GOT3 (cell line): ENCODE data around the gene PPFIBP2.

Source experiments
- DNase-seq: peaks from one replicate; lab custom pipeline; 2025; ENCODE audit warnings: mixed read lengths; lab: John Stamatoyannopoulos, UW

The PPFIBP2 gene

DNA sequence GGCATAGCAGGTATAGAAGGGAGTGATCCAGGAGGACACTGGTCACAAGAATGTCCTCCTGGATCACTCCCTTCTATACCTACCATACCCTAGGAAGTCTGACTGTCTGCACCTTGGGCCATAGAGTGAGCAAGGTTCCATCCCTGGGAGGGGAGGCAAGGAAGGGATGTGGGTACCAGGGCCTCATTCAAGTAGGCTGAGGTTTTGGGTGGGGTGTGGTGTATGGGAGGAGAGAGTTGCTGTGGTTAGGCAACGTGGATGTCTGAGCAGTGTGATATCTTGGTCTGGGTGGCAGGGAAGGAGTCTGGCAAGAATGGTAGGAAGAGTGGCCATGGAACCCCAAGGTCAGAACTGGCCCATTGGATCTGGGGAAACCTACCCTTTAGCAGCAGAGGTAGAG lies 13.2 kb downstream of the PPFIBP2 start:
- no peak for DNase-seq

- DNase-seq, result no peak
These were observed 14.8 kb downstream of the PPFIBP2 start for GRCh38 chr11:7528514-7529049.

- DNase-seq, result no peak
These were observed 16.3 kb downstream of the PPFIBP2 start for GRCh38 chr11:7530013-7530640.

GRCh38 chr11:7531011-7531410 lies 17.2 kb downstream of the PPFIBP2 start:
- DNase-seq, result no peak

GRCh38 chr11:7532405-7533145 lies 18.8 kb downstream of the PPFIBP2 start:
- no peak for DNase-seq

GRCh38 chr11:7533199-7534041 lies 19.6 kb downstream of the PPFIBP2 start:
- DNase-seq, result no peak

- no peak for DNase-seq
These were observed 20.2 kb downstream of the PPFIBP2 start for GRCh38 chr11:7534042-7534378.

GRCh38 chr11:7536100-7536499 lies 22.3 kb downstream of the PPFIBP2 start:
- DNase-seq, result no peak

DNA sequence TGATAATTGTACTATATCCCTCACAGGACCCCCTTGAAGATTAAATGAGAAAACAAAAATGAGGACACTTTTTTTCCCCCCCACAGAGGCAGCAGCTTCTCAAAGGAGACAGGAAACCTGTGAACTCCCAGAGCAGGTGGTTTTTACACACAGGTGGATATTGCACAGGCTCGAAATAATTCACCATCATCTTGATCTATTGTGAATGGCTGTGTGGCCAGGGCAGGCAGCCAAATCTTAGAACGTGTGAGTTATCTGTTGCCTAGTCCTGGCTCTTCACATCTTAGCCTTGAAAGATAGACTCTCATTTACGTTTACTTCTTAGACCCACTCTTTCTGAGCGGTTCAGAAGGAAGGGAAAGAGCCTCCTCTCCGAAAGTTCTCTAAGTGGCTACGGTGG lies 23.5 kb downstream of the PPFIBP2 start:
- DNase-seq, result no peak

DNA sequence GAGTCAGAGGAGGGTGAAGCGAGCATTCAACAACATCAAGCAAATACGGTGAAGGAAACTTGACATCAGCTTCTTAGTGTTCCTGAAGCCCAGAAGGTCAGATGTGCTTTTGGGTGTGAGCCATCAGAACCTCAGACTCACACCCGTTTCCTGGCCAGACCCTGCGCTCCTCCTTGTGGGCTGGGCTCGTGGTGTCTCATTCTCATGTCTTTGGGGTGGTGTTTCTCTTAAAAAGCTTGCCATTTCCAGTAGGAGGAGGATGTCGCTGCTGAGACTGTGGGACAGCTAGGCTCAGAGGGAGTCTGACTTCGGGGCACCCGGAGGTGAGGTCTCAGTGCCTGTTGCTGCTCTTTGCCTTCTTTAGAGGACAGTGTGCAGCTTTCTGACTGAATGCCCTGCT lies 24.2 kb downstream of the PPFIBP2 start:
- DNase-seq, result no peak

DNA sequence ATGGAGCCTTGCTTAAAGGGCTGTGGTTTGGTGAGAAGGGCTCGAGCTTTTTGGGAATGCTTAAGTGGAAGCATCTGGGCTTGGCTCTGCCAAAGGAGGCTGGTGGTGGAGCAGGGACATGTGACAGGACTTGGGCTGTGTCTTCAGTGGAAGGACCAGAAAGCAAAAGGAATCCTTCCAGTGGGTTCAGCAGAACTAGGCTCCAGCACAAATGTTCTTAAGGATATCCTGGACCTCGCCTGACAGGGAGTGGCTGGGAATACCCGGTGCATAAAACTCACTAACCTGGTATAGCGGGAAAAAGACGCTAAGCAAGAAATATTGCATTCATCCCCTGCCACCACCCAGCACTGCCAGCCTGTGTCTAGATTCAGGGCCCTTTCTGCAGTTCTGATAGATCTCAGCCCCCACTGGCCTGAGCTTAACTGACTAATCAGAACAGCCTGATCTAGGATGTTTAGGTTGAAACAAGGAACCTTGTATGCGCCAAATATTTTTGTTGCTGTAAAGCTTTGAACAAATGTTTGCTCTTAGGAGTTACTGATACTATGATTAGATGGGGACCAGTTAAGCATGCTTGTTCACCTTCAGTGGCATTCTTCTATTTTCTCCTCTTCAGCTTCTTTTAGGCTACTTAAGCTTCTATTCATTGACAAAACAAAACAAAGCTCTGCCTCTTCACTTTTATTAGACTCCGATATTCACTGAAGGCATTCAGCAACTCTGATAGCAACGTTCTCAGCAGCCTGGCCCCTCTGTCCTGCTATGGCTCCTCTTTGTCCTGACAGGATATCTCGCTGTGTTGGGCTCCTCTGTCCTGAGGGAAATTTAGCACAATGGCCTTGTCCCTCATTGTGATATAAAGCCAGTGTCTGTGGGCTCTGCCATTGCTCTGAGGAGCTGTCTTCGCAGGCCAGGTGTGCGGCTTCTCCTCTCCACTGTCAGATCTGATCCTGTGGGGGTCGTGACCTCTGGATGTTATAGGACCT lies 25.0 kb downstream of the PPFIBP2 start:
- no peak for DNase-seq

- no peak for DNase-seq
These were observed 27.2 kb downstream of the PPFIBP2 start for GRCh38 chr11:7540830-7541555.

DNA sequence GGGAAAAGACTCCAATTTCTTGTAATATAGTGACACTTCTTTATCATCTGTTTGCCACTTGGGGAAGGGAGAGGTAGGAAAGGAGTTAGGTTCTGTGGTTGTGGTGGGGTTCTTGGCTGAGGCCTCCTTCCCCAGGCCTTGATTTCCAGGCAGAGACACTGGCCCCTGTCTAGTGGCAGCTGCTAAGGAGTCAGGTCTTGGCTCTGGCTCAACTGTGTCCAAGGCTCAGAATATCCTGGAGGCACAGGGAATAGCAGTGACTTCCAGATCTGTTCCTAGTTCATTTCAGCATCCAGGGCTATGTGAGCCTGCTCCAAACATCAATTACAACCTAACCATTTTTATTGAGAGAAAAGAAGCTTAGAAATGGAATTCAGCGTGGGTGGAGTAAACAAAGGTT lies 29.5 kb downstream of the PPFIBP2 start:
- DNase-seq, result no peak

- no peak for DNase-seq
These were observed 30.2 kb downstream of the PPFIBP2 start for GRCh38 chr11:7544021-7544420.

DNA sequence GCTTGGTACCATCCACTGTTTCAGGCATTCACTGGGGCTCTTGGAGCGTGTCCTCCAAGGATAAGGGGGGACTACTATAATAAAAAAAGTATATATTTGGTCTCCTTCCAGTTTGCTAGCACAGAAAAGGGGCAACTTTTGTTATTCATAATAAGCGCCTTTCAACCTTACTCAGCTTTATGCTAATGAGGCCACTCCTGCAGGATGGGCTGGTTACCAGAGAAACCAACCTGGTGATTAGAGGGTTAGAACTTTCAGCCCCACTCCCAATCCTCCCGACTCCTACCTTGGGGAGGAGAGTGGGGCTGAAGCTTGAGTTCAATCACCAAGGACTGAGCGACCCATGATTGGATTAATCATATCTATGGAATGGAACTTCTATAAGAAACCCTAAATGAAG lies 31.8 kb downstream of the PPFIBP2 start:
- no peak for DNase-seq

DNA sequence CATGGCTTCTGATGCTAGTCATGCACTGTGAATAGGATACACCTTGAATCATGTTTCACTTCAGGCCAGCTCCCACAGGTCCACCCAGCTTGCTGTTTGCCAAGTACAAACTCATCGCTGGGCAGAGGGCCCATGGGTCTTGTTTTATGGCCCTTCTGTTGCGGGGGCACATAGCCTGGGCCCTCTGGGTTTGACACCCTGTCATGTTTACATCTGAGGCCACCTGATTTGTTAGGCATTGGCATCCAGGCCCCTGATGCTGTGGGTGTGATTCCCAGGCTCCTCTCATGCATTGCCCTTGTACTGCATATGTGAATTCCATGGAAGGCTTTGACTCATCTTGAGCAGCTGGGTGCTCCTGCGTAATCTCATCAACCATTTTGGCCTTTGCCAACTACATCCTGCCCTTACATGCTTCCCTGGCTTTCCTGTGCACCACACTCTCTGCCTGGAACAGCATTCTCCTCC lies 32.6 kb downstream of the PPFIBP2 start:
- DNase-seq, result no peak

- no peak for DNase-seq
These were observed 33.9 kb downstream of the PPFIBP2 start for GRCh38 chr11:7547687-7548086.

DNA sequence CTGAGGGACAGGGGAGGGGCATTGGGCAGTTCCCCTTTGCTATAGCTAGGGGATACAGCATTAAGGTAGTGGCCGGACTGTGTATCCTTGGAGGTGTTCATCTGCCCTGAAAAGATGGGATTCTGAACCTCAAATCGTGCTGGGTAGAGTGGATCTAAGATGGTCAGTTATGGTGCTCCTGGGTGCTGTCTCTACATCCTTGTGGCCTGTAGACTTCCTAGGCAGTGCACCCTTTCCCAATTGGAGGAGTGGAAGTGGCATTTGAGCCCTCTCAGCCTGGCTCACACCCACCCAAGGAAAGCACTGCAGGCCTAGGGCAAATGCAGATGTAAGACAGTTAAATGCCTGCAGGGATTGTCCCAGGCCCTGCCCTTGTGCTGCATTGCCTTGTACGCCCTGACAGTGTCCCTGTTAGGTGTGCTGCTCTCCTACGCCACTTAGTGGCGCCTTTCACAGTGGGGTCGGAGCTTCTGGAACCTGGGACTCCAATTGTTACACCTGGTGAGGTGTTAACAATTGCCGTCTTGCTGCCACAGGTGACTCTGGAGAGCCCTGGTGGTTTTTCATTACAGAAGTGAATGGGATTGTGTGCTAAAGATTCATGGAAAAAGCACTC lies 35.0 kb downstream of the PPFIBP2 start:
- no peak for DNase-seq

GRCh38 chr11:7549681-7550080 lies 35.9 kb downstream of the PPFIBP2 start:
- DNase-seq, result no peak

DNA sequence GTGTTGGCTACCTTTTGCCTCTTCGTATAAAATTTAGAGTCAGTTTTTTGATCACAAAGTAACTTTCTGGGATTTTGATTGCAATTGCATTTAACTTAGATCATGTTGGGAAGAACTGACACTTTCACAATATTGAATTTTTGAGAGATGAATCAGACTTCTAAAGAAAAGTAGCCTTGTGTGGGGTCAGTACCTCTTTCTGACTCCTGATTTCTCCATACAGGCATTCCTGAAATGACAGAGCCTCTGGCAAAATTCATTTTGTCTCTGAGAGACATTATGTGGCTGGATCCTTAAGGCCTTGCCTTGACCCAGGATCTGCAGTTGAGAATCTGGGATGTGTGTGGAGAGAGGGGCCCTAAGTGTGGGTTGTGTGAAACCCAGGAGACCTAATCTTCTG lies 37.8 kb downstream of the PPFIBP2 start:
- no peak for DNase-seq
